Prostate gland (tissue), 2 donors: Measurements from ENCODE around the gene RAB36. TPM values are rescaled to one million over a fixed set of nuclear protein-coding genes. Genes with fewer than 3 reads are reported as not detected.

Experiments used
- DNase-seq: peaks from one replicate; pipeline ENCODE4 v3.0.0-alpha.2; 2019; ENCODE audit warnings: low spot score
- H3K27ac ChIP-seq, 2 donors: fragments of 200-600 bp; sonication (generic); 2 replicates each; pipeline ENCODE4 v1.5.1; 2017 to 2019
- H3K27me3 ChIP-seq: fragments of 200-600 bp; sonication (generic); replicated peaks from 2 replicates; pipeline ENCODE4 v1.5.1; 2019; ENCODE audit not compliant: insufficient read depth
- H3K36me3 ChIP-seq, 2 donors: fragments of 200-600 bp; sonication (generic); 1 replicate in 1 of 2; 2 replicates in 1 of 2; pipeline versions ENCODE4 v1.5.1 to v1.8.1; 2017 to 2019
- H3K4me1 ChIP-seq: fragments of 200-600 bp; sonication (generic); replicated peaks from 2 replicates; pipeline ENCODE4 v1.5.1; 2019
- H3K4me3 ChIP-seq, 2 donors: fragments of 200-600 bp; sonication (generic); 2 replicates each; pipeline ENCODE4 v1.5.1; 2017 to 2019
- H3K9me3 ChIP-seq: fragments of 200-600 bp; sonication (generic); 2 replicates; pipeline ENCODE4 v1.5.1; 2017
- CTCF ChIP-seq, 4 experiments: fragments of 200-600 bp in 2 of 4; fragments of 450-650 bp in 2 of 4; sonication (generic) in 2 of 4; IDR thresholded peaks; 1 replicate in 3 of 4; 2 replicates in 1 of 4; pipeline ENCODE4 v1.5.1; 2016 to 2019; ENCODE audit warnings: antibody characterized with exemption in 4 of 4, mild to moderate bottlenecking in 2 of 4, moderate library complexity in 2 of 4
- POLR2A ChIP-seq: fragments of 450-650 bp; IDR thresholded peaks from one replicate; pipeline ENCODE4 v1.6.1; 2016; ENCODE audit warnings: antibody characterized with exemption, mild to moderate bottlenecking
- POLR2AphosphoS5 ChIP-seq: sonication (generic); formaldehyde crosslinking; IDR thresholded peaks from one replicate; pipeline ENCODE4 v1.6.1; 2017; ENCODE audit warnings: antibody characterized with exemption
- WGBS: methylation state at CpG from one replicate; pipeline ENCODE4 v1.1.5; 2018; 5-methylcytosine and 5-hydroxymethylcytosine counted together
- intact Hi-C: fragments of 100-400 bp; cut with DNase I; formaldehyde crosslinking; loops from one replicate; pipeline ENCODE4 v1.14.2; 2022
- total RNA-seq, 2 donors: library from RNA; depleted of rRNA; stranded (reverse); fragments of >200 nt; gene quantifications; one replicate each; pipeline ENCODE4 v1.1.0, GENCODE V29; 2016

The RAB36 gene
- total RNA-seq, 2 donors from 2014 or later, result 4.1 to 12.7 TPM

GRCh38 chr22:23108249-23109078, 36.8 kb upstream of the RAB36 start:
- no peak overlapping the region for H3K4me3 ChIP-seq
- TF ChIP-seq POLR2AphosphoS5 (no peak), POLR2A (no peak), CTCF (IDR thresholded peaks at IDR 0.05) (no peak)
- no peak overlapping the region for H3K27ac ChIP-seq
- WGBS, result 92% methylated on average over 7 of the region's 7 CpGs
- no peaks in the 10 kb centered on the region for H3K4me1 ChIP-seq
- no peaks in the 10 kb centered on the region for H3K9me3 ChIP-seq
- intact Hi-C loops, result no loop called here
- DNase-seq, result no peak
- H3K36me3 ChIP-seq, result no peaks in the 10 kb centered on the region
- H3K27me3 ChIP-seq, result no peaks in the 10 kb centered on the region

GRCh38 chr22:23109079-23109347, 36.3 kb upstream of the RAB36 start:
- Histone ChIP-seq H3K27me3 (no peaks in the 10 kb centered on the region), H3K36me3 (no peaks in the 10 kb centered on the region), H3K4me1 (no peaks in the 10 kb centered on the region), H3K27ac (no peak overlapping the region), H3K9me3 (no peaks in the 10 kb centered on the region), H3K4me3 (no peak overlapping the region)
- TF ChIP-seq POLR2AphosphoS5 (no peak), POLR2A (no peak), CTCF (IDR thresholded peaks at IDR 0.05) (no peak)
- intact Hi-C loops, result no loop called here
- no peak for DNase-seq
- WGBS, result 96% methylated on average over 6 of the region's 6 CpGs

GRCh38 chr22:23109441-23109978, 35.8 kb upstream of the RAB36 start:
- TF ChIP-seq POLR2A, result no peak
- no peak for TF ChIP-seq CTCF (IDR thresholded peaks at IDR 0.05)
- H3K27me3 ChIP-seq, result no peaks in the 10 kb centered on the region
- no peak overlapping the region for H3K4me3 ChIP-seq
- intact Hi-C loops, result no loop called here
- WGBS, result 48% methylated on average over 5 of the region's 5 CpGs
- no peak for DNase-seq
- H3K36me3 ChIP-seq, result no peaks in the 10 kb centered on the region
- H3K27ac ChIP-seq, result no peak overlapping the region
- no peaks in the 10 kb centered on the region for H3K4me1 ChIP-seq
- no peaks in the 10 kb centered on the region for H3K9me3 ChIP-seq

- DNase-seq, result no peak
- no peak for TF ChIP-seq CTCF (IDR thresholded peaks at IDR 0.05)
- no peak for TF ChIP-seq POLR2A
- no peak for TF ChIP-seq POLR2AphosphoS5
- WGBS, result 82% methylated on average over 10 of the region's 10 CpGs
- H3K36me3 ChIP-seq, result no peaks in the 10 kb centered on the region
- intact Hi-C loops, result no loop called here
- no peaks in the 10 kb centered on the region for H3K27me3 ChIP-seq
- H3K4me1 ChIP-seq, result no peaks in the 10 kb centered on the region
- H3K27ac ChIP-seq, result no peak overlapping the region
- no peaks in the 10 kb centered on the region for H3K9me3 ChIP-seq
- H3K4me3 ChIP-seq, result no peak overlapping the region
Observed at GRCh38 chr22:23110190-23110921, 34.9 kb upstream of the RAB36 start.
